Gastroesophageal sphincter (tissue), 4 donors: ENCODE results near the gene ATP5F1D. TPM values are rescaled to one million over a fixed set of nuclear protein-coding genes. Genes with fewer than 3 reads are reported as not detected.

Experiments used
- ATAC-seq: fragments of 150-250 bp; one replicate; pipeline ENCODE4 v1.9.1; 2016; ENCODE audit warnings: mild to moderate bottlenecking, moderate library complexity
- H3K27ac ChIP-seq, 4 donors: fragments of 200-600 bp; sonication (generic) in 3 of 4; 1 replicate in 3 of 4; 2 replicates in 1 of 4; pipeline ENCODE4 v1.5.1; 2016 to 2019
- H3K27me3 ChIP-seq: fragments of 200-600 bp; sonication (generic); one replicate; pipeline ENCODE4 v1.5.1; 2019
- H3K36me3 ChIP-seq, 2 donors: fragments of 200-600 bp; sonication (generic); one replicate each; pipeline ENCODE4 v1.5.1; 2019; ENCODE audit warnings: control low read depth in 1 of 2
- H3K4me1 ChIP-seq, 3 donors: fragments of 200-600 bp; sonication (generic); 1 replicate in 2 of 3; 2 replicates in 1 of 3; pipeline ENCODE4 v1.5.1; 2016 to 2019; ENCODE audit warnings: control low read depth in 2 of 3
- H3K4me3 ChIP-seq, 2 donors: fragments of 200-600 bp; sonication (generic); one replicate each; pipeline ENCODE4 v1.5.1; 2019; ENCODE audit warnings: mild to moderate bottlenecking in 1 of 2, moderate library complexity in 1 of 2
- H3K9me3 ChIP-seq, 3 donors: fragments of 200-600 bp; sonication (generic); one replicate each; pipeline ENCODE4 v1.5.1; 2017 to 2019; ENCODE audit warnings: control low read depth in 2 of 3
- CTCF ChIP-seq, 4 experiments: fragments of 200-600 bp in 2 of 4; fragments of 450-650 bp in 2 of 4; sonication (generic) in 1 of 4; IDR thresholded peaks; one replicate each; pipeline ENCODE4 v1.5.1; 2017 to 2019; ENCODE audit warnings: antibody characterized with exemption in 4 of 4, mild to moderate bottlenecking in 2 of 4, moderate library complexity in 2 of 4
- EP300 ChIP-seq: sonication (generic); formaldehyde crosslinking; IDR thresholded peaks from one replicate; pipeline ENCODE4 v1.6.1; 2017; ENCODE audit warnings: antibody characterized with exemption, mild to moderate bottlenecking
- POLR2A ChIP-seq, 2 donors: fragments of 450-650 bp; IDR thresholded peaks; one replicate each; pipeline ENCODE4 v1.6.1; 2017; ENCODE audit warnings: antibody characterized with exemption in 2 of 2, mild to moderate bottlenecking in 2 of 2, moderate library complexity in 1 of 2
- POLR2AphosphoS5 ChIP-seq: sonication (generic); formaldehyde crosslinking; IDR thresholded peaks from one replicate; pipeline ENCODE4 v1.6.1; 2017; ENCODE audit warnings: antibody characterized with exemption
- WGBS, 2 donors: methylation state at CpG; one replicate each; pipeline ENCODE4 v1.1.5; 2018; ENCODE audit warnings: low coverage in 1 of 2; 5-methylcytosine and 5-hydroxymethylcytosine counted together
- total RNA-seq, 4 donors: library from RNA; depleted of rRNA; stranded (reverse); fragments of >200 nt; gene quantifications; one replicate each; pipeline ENCODE4 v1.1.0, GENCODE V29; 2016

Gene ATP5F1D
- total RNA-seq, 4 donors from 2014 or later = 62.3 to 116 (median 84.1) TPM

GRCh38 chr19:1270854-1271527, 29.4 kb downstream of the ATP5F1D start:
- Histone ChIP-seq H3K4me3 (peak overlapping the region; percentile 2 to 96), H3K36me3 (peaks cover 0 to 43% of the 10 kb centered on the region in 2 donors), H3K27ac (peak overlapping the region in 3 of 4 donors; percentile 99 to 100 (median 99)), H3K27me3 (no peaks in the 10 kb centered on the region), H3K9me3 (no peaks in the 10 kb centered on the region), H3K4me1 (peaks cover 3 to 88% (median 74%) of the 10 kb centered on the region in 3 donors)
- no peak for TF ChIP-seq CTCF (IDR thresholded peaks at IDR 0.05)
- TF ChIP-seq EP300 = no peak
- TF ChIP-seq POLR2A (IDR thresholded peaks at IDR 0.05) = no peak
- TF ChIP-seq POLR2AphosphoS5 = no peak
- WGBS, 2 donors = 40 to 45% methylated on average over 4 of the region's 26 CpGs
- no peak for ATAC-seq

- peaks cover 3 to 88% (median 74%) of the 10 kb centered on the region in 3 donors for H3K4me1 ChIP-seq
These were observed 30.2 kb downstream of the ATP5F1D start for GRCh38 chr19:1271528-1272422.

DNA sequence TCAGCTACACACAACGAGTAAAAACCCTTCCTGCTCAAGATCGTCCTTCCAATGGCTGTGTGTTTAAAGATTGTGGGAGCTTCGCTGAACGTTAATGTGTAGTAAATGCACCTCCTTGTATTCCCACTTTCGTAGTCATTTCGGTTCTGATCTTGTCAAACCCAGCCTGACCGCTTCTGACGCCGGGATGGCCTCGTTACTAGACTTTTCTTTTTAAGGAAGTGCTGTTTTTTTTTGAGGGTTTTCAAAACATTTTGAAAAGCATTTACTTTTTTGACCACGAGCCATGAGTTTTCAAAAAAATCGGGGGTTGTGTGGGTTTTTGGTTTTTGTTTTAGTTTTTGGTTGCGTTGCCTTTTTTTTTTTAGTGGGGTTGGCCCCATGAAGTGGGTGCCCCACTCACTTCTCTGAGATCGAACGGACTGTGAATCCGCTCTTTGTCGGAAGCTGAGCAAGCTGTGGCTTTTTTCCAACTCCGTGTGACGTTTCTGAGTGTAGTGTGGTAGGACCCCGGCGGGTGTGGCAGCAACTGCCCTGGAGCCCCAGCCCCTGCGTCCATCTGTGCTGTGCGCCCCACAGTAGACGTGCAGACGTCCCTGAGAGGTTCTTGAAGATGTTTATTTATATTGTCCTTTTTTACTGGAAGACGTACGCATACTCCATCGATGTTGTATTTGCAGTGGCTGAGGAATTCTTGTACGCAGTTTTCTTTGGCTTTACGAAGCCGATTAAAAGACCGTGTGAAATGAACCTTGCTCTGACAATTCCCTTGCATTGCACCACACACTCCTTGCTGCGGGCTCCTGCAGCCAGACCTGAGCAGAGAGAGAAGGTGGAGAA, 31.1 kb downstream of the ATP5F1D start:
- H3K9me3 ChIP-seq = no peaks in the 10 kb centered on the region
- peaks cover 3 to 84% (median 69%) of the 10 kb centered on the region in 3 donors for H3K4me1 ChIP-seq
- ATAC-seq = no peak
- H3K36me3 ChIP-seq = peaks cover 0 to 52% of the 10 kb centered on the region in 2 donors
- 37 to 67% methylated on average over 13 to 30 of the region's 33 CpGs for WGBS, 2 donors
- peak overlapping the region in 3 of 4 donors; percentile 99 to 100 (median 99) for H3K27ac ChIP-seq
- no peak for TF ChIP-seq EP300
- no peak for TF ChIP-seq POLR2AphosphoS5
- no peak for TF ChIP-seq CTCF (IDR thresholded peaks at IDR 0.05)
- no peak for TF ChIP-seq POLR2A (IDR thresholded peaks at IDR 0.05)
- peak overlapping the region in 1 of 2 donors; percentile 96 for H3K4me3 ChIP-seq
- no peaks in the 10 kb centered on the region for H3K27me3 ChIP-seq

More at GRCh38 chr19:1271528-1272422, 30.2 kb downstream of the ATP5F1D start:
- Histone ChIP-seq H3K27me3 (no peaks in the 10 kb centered on the region), H3K27ac (peak overlapping the region in 3 of 4 donors; percentile 99 to 100 (median 99)), H3K36me3 (peaks cover 0 to 43% of the 10 kb centered on the region in 2 donors), H3K9me3 (no peaks in the 10 kb centered on the region), H3K4me3 (peak overlapping the region in 1 of 2 donors; percentile 96)
- 49 to 60% methylated on average over 3 of the region's 37 CpGs for WGBS, 2 donors
- ATAC-seq = no peak
- no peak for TF ChIP-seq POLR2AphosphoS5
- no peak for TF ChIP-seq EP300
- no peak for TF ChIP-seq POLR2A (IDR thresholded peaks at IDR 0.05)
- no peak for TF ChIP-seq CTCF (IDR thresholded peaks at IDR 0.05)

GRCh38 chr19:1273263-1274041, 31.9 kb downstream of the ATP5F1D start:
- ATAC-seq = no peak
- Histone ChIP-seq H3K36me3 (peaks cover 0 to 58% of the 10 kb centered on the region in 2 donors), H3K4me1 (peaks cover 3 to 76% (median 61%) of the 10 kb centered on the region in 3 donors), H3K27ac (peak overlapping the region; percentile 13 to 100 (median 96)), H3K27me3 (no peaks in the 10 kb centered on the region), H3K4me3 (peak overlapping the region in 1 of 2 donors; percentile 96), H3K9me3 (no peaks in the 10 kb centered on the region)
- TF ChIP-seq CTCF (IDR thresholded peaks at IDR 0.05) (no peak), POLR2A (IDR thresholded peaks at IDR 0.05) (no peak), EP300 (no peak), POLR2AphosphoS5 (no peak)
- 64 to 70% methylated on average over 2 to 10 of the region's 25 CpGs for WGBS, 2 donors
